Panc1 (cell line): ENCODE results near the gene TPSG1. TPM values are rescaled to one million over a fixed set of nuclear protein-coding genes. Genes with fewer than 3 reads are reported as not detected.

Experiments used
- ATAC-seq: fragments of 200-7000 bp; cut with Tn5 transposase; 2 replicates; pipeline ENCODE4 v1.9.1; 2020; ENCODE audit warnings: mild to moderate bottlenecking, moderate library complexity
- BruUV-seq: library from RNA; stranded (reverse); fragments of 400-500 nt; replicated peaks from 2 replicates; lab custom pipeline; 2021; lab: Mats Ljungman, UMichigan
- CTCF ChIA-PET: fragments of 300-600 bp; sonication (Branson Sonifier 250); formaldehyde crosslinking; loops from one replicate; lab custom pipeline; 2022; ENCODE audit warnings: antibody characterized with exemption; lab: Charles Lee
- POLR2A ChIA-PET: fragments of 300-600 bp; sonication (Branson Sonifier 250); formaldehyde crosslinking; loops from one replicate; lab custom pipeline; 2022; ENCODE audit warnings: antibody characterized with exemption; lab: Charles Lee
- DNase-seq: peaks from one replicate; pipeline ENCODE4 v3.0.0-alpha.2; 2010; ENCODE audit warnings: low read depth, low spot score
- H3K27ac ChIP-seq: 2 replicates; pipeline ENCODE4 v1.5.1; 2011; ENCODE audit warnings: mild to moderate bottlenecking, low read length, inconsistent platforms
- H3K27me3 ChIP-seq: fragments of 200-500 bp; sonication (Bioruptor generic); 2 replicates; pipeline ENCODE4 v1.6.0; 2014; ENCODE audit warnings: low read length, inconsistent platforms; ENCODE audit not compliant: control insufficient read depth, insufficient read depth
- H3K36me3 ChIP-seq: fragments of 200-500 bp; sonication (Bioruptor generic); 2 replicates; pipeline ENCODE4 v1.5.1; 2014; ENCODE audit warnings: inconsistent platforms, mild to moderate bottlenecking, low read length, moderate library complexity; ENCODE audit not compliant: control insufficient read depth, insufficient read depth
- H3K4me1 ChIP-seq: 2 replicates; pipeline ENCODE4 v1.5.1; 2011; ENCODE audit warnings: inconsistent platforms, mild to moderate bottlenecking, low read length, moderate library complexity; ENCODE audit not compliant: control insufficient read depth, insufficient read depth
- H3K4me3 ChIP-seq, 2 experiments: 2 replicates each; pipeline ENCODE4 v1.5.1; 2011 to 2012; ENCODE audit warnings: low read depth in 2 of 2, low read length in 2 of 2, mild to moderate bottlenecking in 2 of 2, inconsistent platforms in 1 of 2, moderate library complexity in 1 of 2
- H3K9me3 ChIP-seq: fragments of 200-500 bp; sonication (Bioruptor generic); 2 replicates; pipeline ENCODE4 v1.5.1; 2014; ENCODE audit warnings: low read depth, mild to moderate bottlenecking, inconsistent platforms, low read length, moderate library complexity; ENCODE audit not compliant: control insufficient read depth, insufficient read depth
- POLR2AphosphoS5 ChIP-seq: IDR thresholded peaks from 2 replicates; pipeline ENCODE4 v1.6.1; 2012; ENCODE audit warnings: mild to moderate bottlenecking, low read depth, low read length, moderate library complexity
- SIN3A ChIP-seq: IDR thresholded peaks from 2 replicates; pipeline ENCODE4 v1.6.1; 2012; ENCODE audit warnings: low read depth, mild to moderate bottlenecking, low read length, moderate library complexity, borderline replicate concordance; ENCODE audit not compliant: insufficient read depth
- TCF7L2 ChIP-seq: IDR thresholded peaks from 2 replicates; pipeline ENCODE4 v1.6.1; 2011; ENCODE audit warnings: mild to moderate bottlenecking, low read depth, low read length, inconsistent platforms
- in situ Hi-C: cut with HindIII; loops from 2 replicates; pipeline ENCODE4 v1.10.0; 2016; ENCODE audit warnings: low sequenced_read_pairs, low pct_unique_long_range_greater_than_20kb
- intact Hi-C: fragments of 100-400 bp; cut with micrococcal nuclease; formaldehyde crosslinking; loops from one replicate; pipeline ENCODE4 v1.10.0; 2022; ENCODE audit not compliant: unreplicated experiment
- total RNA-seq: library from RNA; stranded (reverse); gene quantifications from one replicate; pipeline ENCODE4 v1.2.1, GENCODE V29; 2021; ENCODE audit not compliant: unreplicated experiment
- TF ChIP-seq, protein P1 (sequence below), 2 experiments: IDR thresholded peaks; 2 replicates each; pipeline ENCODE4 v1.6.1; 2011 to 2012; ENCODE audit warnings: low read depth in 2 of 2, control low read depth in 1 of 2, low read length in 1 of 2, mild to moderate bottlenecking in 1 of 2, moderate library complexity in 1 of 2; ENCODE audit not compliant: insufficient read depth in 1 of 2
- TF ChIP-seq, protein P2 (sequence below): fragments of 450-650 bp; IDR thresholded peaks from 2 replicates; pipeline ENCODE4 v1.5.1; 2017; ENCODE audit warnings: mild to moderate bottlenecking

Gene TPSG1
- total RNA-seq, 1 experiment from 2014 or later, result 4.6 TPM

DNA sequence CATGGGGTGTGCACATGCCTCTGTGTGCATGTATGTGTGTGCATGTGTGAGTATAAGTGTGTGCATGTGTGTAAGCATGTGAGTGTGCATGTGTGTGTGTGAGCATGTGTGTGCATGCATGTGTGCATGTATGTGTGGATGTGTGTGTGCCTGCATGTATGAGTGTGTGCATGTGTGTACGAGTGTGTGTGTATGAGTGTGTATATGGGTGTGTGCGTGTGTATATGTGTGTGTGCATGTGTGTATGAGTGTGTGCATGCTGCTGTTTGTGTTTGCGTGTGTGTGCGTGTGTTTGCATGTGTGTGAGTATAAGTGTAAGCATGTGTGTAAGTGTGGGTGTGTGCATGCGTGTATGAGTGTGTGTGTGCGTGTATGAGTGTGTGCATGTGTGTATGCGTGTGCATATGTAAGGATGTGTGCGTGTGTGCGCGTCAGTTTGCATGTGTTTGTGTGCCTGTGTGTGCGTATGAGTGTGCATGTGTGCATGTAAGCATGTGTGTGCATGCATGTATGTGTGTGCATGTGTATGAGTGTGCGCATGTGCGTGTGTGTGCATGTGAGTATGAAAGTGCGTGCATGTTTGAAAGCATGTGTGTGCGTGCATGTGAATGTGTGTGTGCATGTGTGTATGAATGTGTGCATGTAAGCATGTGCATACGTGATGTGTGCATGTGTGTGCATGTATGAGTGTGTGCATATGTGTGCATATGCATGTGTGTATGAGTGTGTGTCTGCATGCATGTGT, 39.4 kb upstream of the TPSG1 start:
- intact Hi-C loops, result no loop called here
- H3K9me3 ChIP-seq, result no peaks in the 10 kb centered on the region
- CTCF ChIA-PET, result no interaction called here
- no peaks in the 10 kb centered on the region for H3K4me1 ChIP-seq
- no TSS peak for BruUV-seq
- POLR2A ChIA-PET, result no interaction called here
- TF ChIP-seq, protein P1, sequence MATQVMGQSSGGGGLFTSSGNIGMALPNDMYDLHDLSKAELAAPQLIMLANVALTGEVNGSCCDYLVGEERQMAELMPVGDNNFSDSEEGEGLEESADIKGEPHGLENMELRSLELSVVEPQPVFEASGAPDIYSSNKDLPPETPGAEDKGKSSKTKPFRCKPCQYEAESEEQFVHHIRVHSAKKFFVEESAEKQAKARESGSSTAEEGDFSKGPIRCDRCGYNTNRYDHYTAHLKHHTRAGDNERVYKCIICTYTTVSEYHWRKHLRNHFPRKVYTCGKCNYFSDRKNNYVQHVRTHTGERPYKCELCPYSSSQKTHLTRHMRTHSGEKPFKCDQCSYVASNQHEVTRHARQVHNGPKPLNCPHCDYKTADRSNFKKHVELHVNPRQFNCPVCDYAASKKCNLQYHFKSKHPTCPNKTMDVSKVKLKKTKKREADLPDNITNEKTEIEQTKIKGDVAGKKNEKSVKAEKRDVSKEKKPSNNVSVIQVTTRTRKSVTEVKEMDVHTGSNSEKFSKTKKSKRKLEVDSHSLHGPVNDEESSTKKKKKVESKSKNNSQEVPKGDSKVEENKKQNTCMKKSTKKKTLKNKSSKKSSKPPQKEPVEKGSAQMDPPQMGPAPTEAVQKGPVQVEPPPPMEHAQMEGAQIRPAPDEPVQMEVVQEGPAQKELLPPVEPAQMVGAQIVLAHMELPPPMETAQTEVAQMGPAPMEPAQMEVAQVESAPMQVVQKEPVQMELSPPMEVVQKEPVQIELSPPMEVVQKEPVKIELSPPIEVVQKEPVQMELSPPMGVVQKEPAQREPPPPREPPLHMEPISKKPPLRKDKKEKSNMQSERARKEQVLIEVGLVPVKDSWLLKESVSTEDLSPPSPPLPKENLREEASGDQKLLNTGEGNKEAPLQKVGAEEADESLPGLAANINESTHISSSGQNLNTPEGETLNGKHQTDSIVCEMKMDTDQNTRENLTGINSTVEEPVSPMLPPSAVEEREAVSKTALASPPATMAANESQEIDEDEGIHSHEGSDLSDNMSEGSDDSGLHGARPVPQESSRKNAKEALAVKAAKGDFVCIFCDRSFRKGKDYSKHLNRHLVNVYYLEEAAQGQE (IDR thresholded peaks at IDR 0.05; ENCODE audit: insufficient read depth in 1 of 2, low read depth in 2 of 2, low read length in 1 of 2), result no peak
- TF ChIP-seq, protein P2, sequence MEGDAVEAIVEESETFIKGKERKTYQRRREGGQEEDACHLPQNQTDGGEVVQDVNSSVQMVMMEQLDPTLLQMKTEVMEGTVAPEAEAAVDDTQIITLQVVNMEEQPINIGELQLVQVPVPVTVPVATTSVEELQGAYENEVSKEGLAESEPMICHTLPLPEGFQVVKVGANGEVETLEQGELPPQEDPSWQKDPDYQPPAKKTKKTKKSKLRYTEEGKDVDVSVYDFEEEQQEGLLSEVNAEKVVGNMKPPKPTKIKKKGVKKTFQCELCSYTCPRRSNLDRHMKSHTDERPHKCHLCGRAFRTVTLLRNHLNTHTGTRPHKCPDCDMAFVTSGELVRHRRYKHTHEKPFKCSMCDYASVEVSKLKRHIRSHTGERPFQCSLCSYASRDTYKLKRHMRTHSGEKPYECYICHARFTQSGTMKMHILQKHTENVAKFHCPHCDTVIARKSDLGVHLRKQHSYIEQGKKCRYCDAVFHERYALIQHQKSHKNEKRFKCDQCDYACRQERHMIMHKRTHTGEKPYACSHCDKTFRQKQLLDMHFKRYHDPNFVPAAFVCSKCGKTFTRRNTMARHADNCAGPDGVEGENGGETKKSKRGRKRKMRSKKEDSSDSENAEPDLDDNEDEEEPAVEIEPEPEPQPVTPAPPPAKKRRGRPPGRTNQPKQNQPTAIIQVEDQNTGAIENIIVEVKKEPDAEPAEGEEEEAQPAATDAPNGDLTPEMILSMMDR, result no peak
- no peak for TF ChIP-seq TCF7L2
- no peak for TF ChIP-seq SIN3A
- no peak for TF ChIP-seq POLR2AphosphoS5
- no peaks in the 10 kb centered on the region for H3K36me3 ChIP-seq
- ATAC-seq (no peak), DNase-seq (no peak)
- in situ Hi-C loops, result no loop called here
- H3K27me3 ChIP-seq, result no peaks in the 10 kb centered on the region
- no peak overlapping the region for H3K4me3 ChIP-seq
- no peak overlapping the region for H3K27ac ChIP-seq

DNA sequence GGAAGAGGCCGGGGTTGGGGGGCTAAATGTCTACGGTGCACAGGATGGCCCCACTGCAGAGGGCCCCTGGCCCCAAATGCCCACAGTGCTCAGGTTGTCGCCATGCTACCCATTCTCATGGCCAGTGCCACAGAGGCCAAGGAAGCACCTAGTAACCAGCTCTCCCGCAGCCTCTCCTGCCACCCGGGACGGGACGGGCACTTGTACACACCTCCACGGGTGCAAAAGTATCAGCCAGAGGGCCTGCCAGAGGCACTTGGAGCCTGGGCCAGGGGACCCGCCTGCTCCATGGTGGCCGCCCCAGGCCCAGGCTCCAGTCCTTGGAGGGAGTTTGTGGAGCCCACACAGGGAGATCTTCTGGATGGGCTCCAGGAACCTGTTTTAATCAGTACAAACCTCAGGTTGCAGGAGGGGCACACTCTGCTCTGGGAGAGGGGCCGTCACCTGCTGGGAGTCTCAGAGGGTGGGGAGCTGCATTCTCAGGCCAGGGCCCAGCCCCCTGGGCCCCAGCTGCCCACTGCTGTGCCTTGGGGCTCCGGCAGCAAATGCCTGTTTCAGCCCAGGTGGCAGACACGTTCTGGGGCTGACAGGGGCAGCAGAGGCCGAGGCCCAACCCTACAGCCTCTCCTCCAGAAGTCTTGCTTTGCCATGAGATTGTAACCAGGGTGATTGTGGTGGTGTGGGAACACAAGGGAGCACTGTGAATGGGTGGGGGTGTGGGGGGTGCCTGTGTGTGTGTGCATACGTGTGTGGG, 38.7 kb upstream of the TPSG1 start:
- Histone ChIP-seq H3K4me3 (no peak overlapping the region), H3K36me3 (no peaks in the 10 kb centered on the region), H3K9me3 (no peaks in the 10 kb centered on the region), H3K27ac (no peak overlapping the region), H3K27me3 (no peaks in the 10 kb centered on the region), H3K4me1 (no peaks in the 10 kb centered on the region)
- TF ChIP-seq, protein P2, result no peak
- TF ChIP-seq, protein P1 (IDR thresholded peaks at IDR 0.05; ENCODE audit: insufficient read depth in 1 of 2, low read depth in 2 of 2, low read length in 1 of 2), result no peak
- TF ChIP-seq TCF7L2 (no peak), POLR2AphosphoS5 (no peak), SIN3A (no peak)
- CTCF ChIA-PET, result no interaction called here
- POLR2A ChIA-PET, result no interaction called here
- no TSS peak for BruUV-seq
- intact Hi-C loops (no loop called here), in situ Hi-C loops (no loop called here)
- DNase-seq, result no peak
- ATAC-seq, result no peak
